ENCODE measurements around the gene DHRS7C.
A peak's percentile ranks its signal among the peaks of the same experiment; 100 is the strongest.

DNA sequence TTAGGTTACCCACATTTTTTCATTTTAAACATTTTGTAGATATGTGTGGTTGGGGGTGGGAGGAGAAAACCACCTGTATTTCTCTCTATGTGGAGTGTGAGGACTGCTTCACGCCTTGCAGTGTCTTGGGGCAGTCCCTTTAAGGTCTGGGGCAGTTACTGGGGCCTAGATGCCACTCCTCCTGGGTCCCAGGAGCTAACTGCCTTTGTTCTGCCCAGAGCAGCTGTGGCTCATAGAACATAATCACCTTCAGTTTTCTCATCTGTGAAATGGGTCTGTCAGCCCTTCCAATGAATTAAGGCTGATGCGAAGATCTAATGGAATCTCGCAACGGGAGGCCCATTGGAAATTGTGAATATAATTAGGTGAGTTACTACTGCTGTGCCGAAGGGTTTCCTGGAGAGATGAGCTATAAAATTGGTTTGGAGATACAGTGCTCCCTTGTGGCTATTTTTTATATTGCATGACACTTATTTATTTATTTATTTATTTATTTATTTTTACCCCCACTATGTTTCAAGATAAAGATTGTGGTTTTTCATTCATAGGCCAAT is 22.9 kb downstream of the DHRS7C start:
- TF ChIP-seq, protein P1, sequence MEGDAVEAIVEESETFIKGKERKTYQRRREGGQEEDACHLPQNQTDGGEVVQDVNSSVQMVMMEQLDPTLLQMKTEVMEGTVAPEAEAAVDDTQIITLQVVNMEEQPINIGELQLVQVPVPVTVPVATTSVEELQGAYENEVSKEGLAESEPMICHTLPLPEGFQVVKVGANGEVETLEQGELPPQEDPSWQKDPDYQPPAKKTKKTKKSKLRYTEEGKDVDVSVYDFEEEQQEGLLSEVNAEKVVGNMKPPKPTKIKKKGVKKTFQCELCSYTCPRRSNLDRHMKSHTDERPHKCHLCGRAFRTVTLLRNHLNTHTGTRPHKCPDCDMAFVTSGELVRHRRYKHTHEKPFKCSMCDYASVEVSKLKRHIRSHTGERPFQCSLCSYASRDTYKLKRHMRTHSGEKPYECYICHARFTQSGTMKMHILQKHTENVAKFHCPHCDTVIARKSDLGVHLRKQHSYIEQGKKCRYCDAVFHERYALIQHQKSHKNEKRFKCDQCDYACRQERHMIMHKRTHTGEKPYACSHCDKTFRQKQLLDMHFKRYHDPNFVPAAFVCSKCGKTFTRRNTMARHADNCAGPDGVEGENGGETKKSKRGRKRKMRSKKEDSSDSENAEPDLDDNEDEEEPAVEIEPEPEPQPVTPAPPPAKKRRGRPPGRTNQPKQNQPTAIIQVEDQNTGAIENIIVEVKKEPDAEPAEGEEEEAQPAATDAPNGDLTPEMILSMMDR (conservative IDR thresholded peaks at IDR 0.05), result peak; percentile 75
- no peak for TF ChIP-seq ZFX (IDR thresholded peaks at IDR 0.05)
